H1 (cell line): Measurements from ENCODE around the gene ACTC1. TPM values are rescaled to one million over a fixed set of nuclear protein-coding genes. Genes with fewer than 3 reads are reported as not detected.

Experiments
- CBX5 ChIP-seq: fragments of 300-800, 300-1000 bp; sonication (generic); IDR thresholded peaks from 2 replicates; pipeline ENCODE4 v1.7.1; 2016; ENCODE audit warnings: antibody characterized with exemption, low read length, low read depth
- POLR2AphosphoS5 ChIP-seq: IDR thresholded peaks from 2 replicates; pipeline ENCODE4 v1.6.1; 2011; ENCODE audit warnings: low read depth, low read length
- TAF7 ChIP-seq: optimal IDR thresholded peaks from 2 replicates; pipeline ENCODE3; 2011; ENCODE audit warnings: low read depth, mild to moderate bottlenecking, inconsistent platforms, low read length, moderate library complexity, borderline replicate concordance
- TCF12 ChIP-seq: IDR thresholded peaks from 2 replicates; pipeline ENCODE4 v1.6.1; 2011; ENCODE audit warnings: low read depth, mild to moderate bottlenecking, low read length
- polyA plus RNA-seq, 7 experiments: library from polyadenylated mRNA; depleted of rRNA in 3 of 7; stranded (reverse) in 5 of 7; unstranded in 2 of 7; fragments of >200 nt in 5 of 7; fragments of 200-250 nt in 2 of 7; gene quantifications; 1 replicate in 5 of 7; 2 replicates in 1 of 7; 4 replicates in 1 of 7; pipeline versions ENCODE4 v1.2.1 to v1.2.3, GENCODE V29; 2011 to 2013; ENCODE audit warnings: missing spikeins in 2 of 7, mixed read lengths in 2 of 7
- total RNA-seq: library from RNA; stranded (reverse); fragmentation: NEBNext Ultra II Directional; extraction: Animal tissue kit (Norgen Biotek cat#: 25700); gene quantifications from 2 replicates; pipeline ENCODE4 v1.2.1, GENCODE V29; 2021
- TF ChIP-seq, protein P1 (sequence below): IDR thresholded peaks from 2 replicates; pipeline ENCODE4 v1.6.1; 2011; ENCODE audit warnings: low read depth, mild to moderate bottlenecking, low read length; ENCODE audit not compliant: insufficient read depth

Gene ACTC1
- total and polyA plus RNA-seq, 2 of the 8 experiments (the other 6 are each of a cell fraction or from before 2014, with no cell fraction given) = 37.6 to 90.0 TPM

GRCh38 chr15:34815836-34816235 lies 20.5 kb upstream of the ACTC1 start (continued):
- TF ChIP-seq TAF7 (no peak), CBX5 (no peak), TCF12 (no peak), POLR2AphosphoS5 (no peak)
- TF ChIP-seq, protein P1, sequence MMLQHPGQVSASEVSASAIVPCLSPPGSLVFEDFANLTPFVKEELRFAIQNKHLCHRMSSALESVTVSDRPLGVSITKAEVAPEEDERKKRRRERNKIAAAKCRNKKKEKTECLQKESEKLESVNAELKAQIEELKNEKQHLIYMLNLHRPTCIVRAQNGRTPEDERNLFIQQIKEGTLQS = no peak
